Liver (tissue), 9 donors: Measurements from ENCODE around the gene LIMA1. TPM values are rescaled to one million over a fixed set of nuclear protein-coding genes. Genes with fewer than 3 reads are reported as not detected.
"Not testable (repeated sequence)": the region's sequence is repeated elsewhere in the genome, so short reads cannot be mapped to it uniquely, and the experiment has no call there.

Experiments
- DNase-seq: peaks from one replicate; pipeline ENCODE4 v3.0.0-alpha.2; 2017; ENCODE audit warnings: low spot score
- H3K27ac ChIP-seq, 2 donors: one replicate each; pipeline ENCODE4 v1.7.0; 2013; ENCODE audit warnings: inconsistent platforms in 2 of 2, low read length in 2 of 2, control low read depth in 1 of 2, low read depth in 1 of 2, mild to moderate bottlenecking in 1 of 2
- H3K27me3 ChIP-seq, 4 donors: one replicate each; pipeline versions ENCODE4 v1.6.1 to v1.7.0; 2013; ENCODE audit warnings: low read length in 3 of 4, inconsistent platforms in 1 of 4, mild to moderate bottlenecking in 1 of 4, moderate library complexity in 1 of 4; ENCODE audit not compliant: control insufficient read depth in 4 of 4, insufficient read depth in 4 of 4
- H3K36me3 ChIP-seq, 4 donors: one replicate each; pipeline versions ENCODE4 v1.6.1 to v1.7.0; 2013; ENCODE audit warnings: low read length in 3 of 4, mild to moderate bottlenecking in 3 of 4, low read depth in 1 of 4, moderate library complexity in 1 of 4; ENCODE audit not compliant: control insufficient read depth in 4 of 4, insufficient read depth in 3 of 4
- H3K4me1 ChIP-seq, 4 donors: one replicate each; pipeline versions ENCODE4 v1.6.1 to v1.7.0; 2013; ENCODE audit warnings: low read length in 3 of 4, mild to moderate bottlenecking in 3 of 4, moderate library complexity in 1 of 4; ENCODE audit not compliant: control insufficient read depth in 4 of 4, insufficient read depth in 4 of 4
- H3K4me3 ChIP-seq, 3 donors: one replicate each; pipeline versions ENCODE4 v1.6.1 to v1.7.0; 2013; ENCODE audit warnings: low read length in 3 of 3, control low read depth in 1 of 3, low read depth in 1 of 3, mild to moderate bottlenecking in 1 of 3
- H3K9ac ChIP-seq, 2 donors: one replicate each; pipeline ENCODE4 v1.7.0; 2013; ENCODE audit warnings: low read length in 2 of 2, mild to moderate bottlenecking in 2 of 2, moderate library complexity in 2 of 2, control low read depth in 1 of 2, low read depth in 1 of 2
- H3K9me3 ChIP-seq, 4 donors: one replicate each; pipeline versions ENCODE4 v1.6.1 to v1.7.0; 2013; ENCODE audit warnings: low read length in 3 of 4; ENCODE audit not compliant: control insufficient read depth in 4 of 4
- ATF3 ChIP-seq: IDR thresholded peaks from 2 replicates; pipeline ENCODE4 v1.6.1; 2016; ENCODE audit warnings: antibody characterized with exemption
- EGR1 ChIP-seq, 2 donors: IDR thresholded peaks; 2 replicates each; pipeline ENCODE4 v1.6.1; 2016 to 2018; ENCODE audit warnings: antibody characterized with exemption in 2 of 2, low read depth in 2 of 2
- FOXA1 ChIP-seq: IDR thresholded peaks from 2 replicates; pipeline ENCODE4 v1.6.1; 2016; ENCODE audit warnings: antibody characterized with exemption
- FOXA2 ChIP-seq: IDR thresholded peaks from 2 replicates; pipeline ENCODE4 v1.6.1; 2016; ENCODE audit warnings: antibody characterized with exemption
- HNF4A ChIP-seq, 2 donors: conservative IDR thresholded peaks; 2 replicates each; pipeline ENCODE4 v1.6.1; 2016; ENCODE audit warnings: antibody characterized with exemption in 2 of 2, mild to moderate bottlenecking in 2 of 2
- HNF4G ChIP-seq: IDR thresholded peaks from 2 replicates; pipeline ENCODE4 v1.6.1; 2016; ENCODE audit warnings: antibody characterized with exemption
- JUND ChIP-seq, 2 donors: IDR thresholded peaks; 2 replicates each; pipeline ENCODE4 v1.6.1; 2016; ENCODE audit warnings: antibody characterized with exemption in 2 of 2
- MAX ChIP-seq: IDR thresholded peaks from 2 replicates; pipeline ENCODE4 v1.6.1; 2016; ENCODE audit warnings: antibody characterized with exemption
- NR2F2 ChIP-seq: IDR thresholded peaks from 2 replicates; pipeline ENCODE4 v1.6.1; 2016; ENCODE audit warnings: antibody characterized with exemption
- RAD21 ChIP-seq, 2 donors: IDR thresholded peaks; 2 replicates each; pipeline ENCODE4 v1.6.1; 2016; ENCODE audit warnings: antibody characterized with exemption in 2 of 2, mild to moderate bottlenecking in 2 of 2
- REST ChIP-seq: IDR thresholded peaks from 2 replicates; pipeline ENCODE4 v1.6.1; 2016; ENCODE audit warnings: antibody characterized with exemption, mild to moderate bottlenecking
- RXRA ChIP-seq, 2 donors: IDR thresholded peaks; 2 replicates each; pipeline ENCODE4 v1.6.1; 2017 to 2018; ENCODE audit warnings: antibody characterized with exemption in 2 of 2, mild to moderate bottlenecking in 1 of 2
- SP1 ChIP-seq: IDR thresholded peaks from 2 replicates; pipeline ENCODE4 v1.6.1; 2018; ENCODE audit warnings: antibody characterized with exemption, mild to moderate bottlenecking
- TAF1 ChIP-seq: conservative IDR thresholded peaks from 2 replicates; pipeline ENCODE4 v1.6.1; 2016; ENCODE audit warnings: antibody characterized with exemption, mild to moderate bottlenecking
- YY1 ChIP-seq: IDR thresholded peaks from 2 replicates; pipeline ENCODE4 v1.6.1; 2016; ENCODE audit warnings: antibody characterized with exemption, mild to moderate bottlenecking
- ZBTB33 ChIP-seq: IDR thresholded peaks from 2 replicates; pipeline ENCODE4 v1.6.1; 2016; ENCODE audit warnings: antibody characterized with exemption
- WGBS: extraction: QIAGEN DNeasy Blood & Tissue Kit; methylation state at CpG from one replicate; pipeline ENCODE4 v1.1.7; 2013; 5-methylcytosine and 5-hydroxymethylcytosine counted together
- polyA plus RNA-seq, 2 donors: library from polyadenylated mRNA; stranded (reverse) in 1 of 2; unstranded in 1 of 2; fragments of 200-250 nt in 1 of 2; fragments of >200 nt in 1 of 2; fragmentation: Nextera tagmentation in 1 of 2; extraction: Ambion mirVana in 1 of 2; gene quantifications; one replicate each; pipeline versions ENCODE4 v1.2.1 to v1.2.3, GENCODE V29; 2013 to 2015
- total RNA-seq, 2 donors: library from RNA; depleted of rRNA; stranded (reverse); fragments of >200 nt; gene quantifications; one replicate each; pipeline ENCODE4 v1.2.3, GENCODE V29; 2014
- donor health status: healthy.
- donor health status: healthy.
- donor health status: healthy.
- donor health status: healthy.
- donor health status: healthy.

LIMA1 gene
- total and polyA plus RNA-seq, 4 donors = 8.1 to 17.5 (median 13.5) TPM

- 97% methylated on average over 1 of the region's 1 CpG for WGBS
- Histone ChIP-seq H3K9me3 (no peaks in the 10 kb centered on the region), H3K27me3 (no peaks in the 10 kb centered on the region), H3K36me3 (no peaks in the 10 kb centered on the region), H3K4me3 (no peak overlapping the region), H3K27ac (no peak overlapping the region), H3K4me1 (peaks cover 2 to 8% (median 4%) of the 10 kb centered on the region in 4 donors), H3K9ac (no peak overlapping the region)
- no peak for DNase-seq
- TF ChIP-seq MAX (no peak), JUND (IDR thresholded peaks at IDR 0.05) (no peak), EGR1 (IDR thresholded peaks at IDR 0.05; ENCODE audit: low read depth in 2 of 2) (no peak), REST (no peak), HNF4G (no peak), ATF3 (no peak), RAD21 (IDR thresholded peaks at IDR 0.05) (no peak), FOXA1 (no peak), ZBTB33 (no peak), SP1 (no peak), TAF1 (no peak)
Measured at GRCh38 chr12:50331745-50332144, 48.4 kb upstream of the LIMA1 start.

GRCh38 chr12:50328664-50329063, 45.3 kb upstream of the LIMA1 start:
- not testable (repeated sequence) for H3K9ac ChIP-seq, H3K4me3 ChIP-seq, H3K9me3 ChIP-seq, DNase-seq, H3K27me3 ChIP-seq, H3K36me3 ChIP-seq, H3K27ac ChIP-seq
- peaks cover 3 to 32% (median 18%) of the 10 kb centered on the region in 4 donors for H3K4me1 ChIP-seq
- 94% methylated on average over 5 of the region's 5 CpGs for WGBS

- Histone ChIP-seq H3K27me3 (no peaks in the 10 kb centered on the region), H3K36me3 (no peaks in the 10 kb centered on the region), H3K4me3 (no peak overlapping the region), H3K9me3 (no peaks in the 10 kb centered on the region), H3K4me1 (peaks cover 0 to 32% (median 16%) of the 10 kb centered on the region in 4 donors), H3K27ac (peak overlapping the region; percentile 82), H3K9ac (no peak overlapping the region)
- 35% methylated on average over 4 of the region's 4 CpGs for WGBS
- DNase-seq = no peak
- TF ChIP-seq EGR1 (IDR thresholded peaks at IDR 0.05; ENCODE audit: low read depth in 2 of 2) = no peak
- TF ChIP-seq RAD21 (IDR thresholded peaks at IDR 0.05) = peak; percentile 49 to 69
- TF ChIP-seq JUND (IDR thresholded peaks at IDR 0.05) = peak; percentile 19 to 35
- TF ChIP-seq RXRA (IDR thresholded peaks at IDR 0.05) = peak; percentile 22 to 51
- TF ChIP-seq HNF4A (conservative IDR thresholded peaks at IDR 0.05) = peak; percentile 77 to 81
- TF ChIP-seq YY1 = no peak
- TF ChIP-seq FOXA1 = no peak
- TF ChIP-seq FOXA2 = peak; percentile 71
- TF ChIP-seq REST = no peak
- peak; percentile 43 for TF ChIP-seq ATF3
- TF ChIP-seq NR2F2 = no peak
- TF ChIP-seq MAX = peak; percentile 16
Measured at GRCh38 chr12:50326590-50327284, 43.4 kb upstream of the LIMA1 start.
